PFSK-1 (cell line): Measurements from ENCODE around the gene VAV2.

Experiments used
- FOXP2 ChIP-seq: optimal IDR thresholded peaks from 2 replicates; pipeline ENCODE3; 2011; ENCODE audit warnings: borderline replicate concordance, control low read depth, inconsistent platforms; ENCODE audit not compliant: insufficient read depth; ENCODE audit errors: extremely low read length, extremely low read depth
- POLR2AphosphoS5 ChIP-seq: IDR thresholded peaks from 2 replicates; pipeline ENCODE4 v1.6.1; 2012; ENCODE audit warnings: low read depth, mild to moderate bottlenecking, control low read depth, low read length, moderate library complexity
- REST ChIP-seq, 2 experiments: IDR thresholded peaks; 2 replicates each; pipeline versions ENCODE4 v1.6.1 to v1.8.0; 2011 to 2012; ENCODE audit warnings: low read depth in 2 of 2, low read length in 2 of 2, control low read depth in 1 of 2, inconsistent platforms in 1 of 2, mild to moderate bottlenecking in 1 of 2, moderate library complexity in 1 of 2; ENCODE audit not compliant: insufficient read depth in 1 of 2
- SIN3A ChIP-seq: IDR thresholded peaks from 2 replicates; pipeline ENCODE4 v1.6.1; 2012; ENCODE audit warnings: mild to moderate bottlenecking, low read length, moderate library complexity, borderline replicate concordance; ENCODE audit not compliant: insufficient read depth
- TAF1 ChIP-seq: IDR thresholded peaks from 2 replicates; pipeline ENCODE4 v1.6.1; 2012; ENCODE audit warnings: low read length, control low read depth, borderline replicate concordance; ENCODE audit not compliant: insufficient read depth

DNA sequence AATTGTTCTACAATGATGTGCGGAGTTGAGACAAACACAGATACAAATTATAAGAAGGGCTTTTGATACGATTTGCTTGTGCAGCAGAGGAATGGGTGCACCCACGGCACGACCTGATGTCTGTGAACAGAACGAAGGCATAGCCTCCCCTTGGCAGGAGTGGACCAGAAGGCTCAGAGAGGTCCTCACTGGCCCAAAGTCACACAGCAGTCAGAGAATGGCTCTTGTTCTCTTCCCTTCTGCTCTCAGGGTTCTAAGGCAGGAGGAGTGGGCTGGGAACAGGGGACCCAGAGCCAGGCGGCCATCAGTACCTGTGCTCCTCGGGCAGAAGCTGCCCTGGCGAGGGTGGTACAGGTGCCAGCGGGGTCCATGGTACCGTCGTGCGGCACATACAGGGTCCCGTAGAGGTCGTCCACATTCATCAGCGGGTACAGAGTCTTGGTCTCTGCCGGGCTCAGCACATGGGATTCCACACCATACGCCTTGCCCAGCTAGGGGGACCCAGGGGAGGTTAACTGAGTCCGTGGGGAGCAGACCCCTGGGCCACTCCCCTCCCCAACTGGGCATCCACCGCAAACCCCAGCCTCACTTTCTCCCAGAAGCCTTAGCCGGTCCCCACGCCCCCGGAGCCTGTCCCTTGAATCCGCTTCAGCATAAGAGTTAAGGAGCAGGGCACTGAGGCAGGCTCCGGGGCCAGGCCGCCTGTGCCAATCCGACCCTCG, 261.0 kb downstream of the VAV2 start:
- TF ChIP-seq TAF1 (no peak), REST (IDR thresholded peaks at IDR 0.05; ENCODE audit: insufficient read depth in 1 of 2, low read depth in 2 of 2, low read length in 2 of 2) (no peak), POLR2AphosphoS5 (no peak), SIN3A (no peak), FOXP2 (no peak)
